Thyroid gland (tissue), 4 donors: Measurements from ENCODE around the gene EXOSC5. TPM values are rescaled to one million over a fixed set of nuclear protein-coding genes. Genes with fewer than 3 reads are reported as not detected.

Experiments
- DNase-seq, 2 donors: peaks; one replicate each; pipeline ENCODE4 v3.0.0-alpha.2; 2019
- H3K27ac ChIP-seq, 3 donors: fragments of 200-600 bp; sonication (generic); 1 replicate in 2 of 3; 2 replicates in 1 of 3; pipeline ENCODE4 v1.5.1; 2016 to 2019; ENCODE audit warnings: mild to moderate bottlenecking in 1 of 3, moderate library complexity in 1 of 3
- H3K27me3 ChIP-seq: fragments of 200-600 bp; sonication (generic); one replicate; pipeline ENCODE4 v1.5.1; 2019
- H3K36me3 ChIP-seq, 2 donors: fragments of 200-600 bp; sonication (generic); one replicate each; pipeline ENCODE4 v1.5.1; 2016 to 2019
- H3K4me1 ChIP-seq, 2 donors: fragments of 200-600 bp; sonication (generic); one replicate each; pipeline ENCODE4 v1.5.1; 2017 to 2019
- H3K4me3 ChIP-seq, 3 donors: fragments of 200-600 bp; sonication (generic); replicated peaks in 1 of 3; 1 replicate in 2 of 3; 2 replicates in 1 of 3; pipeline ENCODE4 v1.5.1; 2016; ENCODE audit warnings: mild to moderate bottlenecking in 1 of 3
- H3K9me3 ChIP-seq: fragments of 200-600 bp; sonication (generic); one replicate; pipeline ENCODE4 v1.5.1; 2017
- POLR2A ChIP-seq, 2 donors: fragments of 450-650 bp; IDR thresholded peaks; one replicate each; pipeline ENCODE4 v1.6.1; 2017; ENCODE audit warnings: antibody characterized with exemption in 2 of 2, mild to moderate bottlenecking in 2 of 2, moderate library complexity in 1 of 2
- WGBS, 2 donors: methylation state at CpG; one replicate each; pipeline ENCODE4 v1.1.5; 2017; 5-methylcytosine and 5-hydroxymethylcytosine counted together
- intact Hi-C: fragments of 100-400 bp; cut with DNase I; formaldehyde crosslinking; loops from one replicate; pipeline ENCODE4 v1.15.1; 2023
- total RNA-seq, 4 donors: library from RNA; depleted of rRNA; stranded (reverse); fragments of >200 nt; gene quantifications; one replicate each; pipeline ENCODE4 v1.2.3, GENCODE V29; 2016
- TF ChIP-seq, protein P1 (sequence below), 6 experiments: fragments of 200-600 bp in 3 of 6; fragments of 450-650 bp in 3 of 6; sonication (generic) in 3 of 6; IDR thresholded peaks; one replicate each; pipeline ENCODE4 v1.5.1; 2016 to 2019; ENCODE audit warnings: antibody characterized with exemption in 6 of 6, mild to moderate bottlenecking in 2 of 6, inconsistent platforms in 1 of 6, moderate library complexity in 1 of 6

The EXOSC5 gene
- total RNA-seq, 4 donors from 2014 or later = 11.8 to 20.7 (median 14.2) TPM

DNA sequence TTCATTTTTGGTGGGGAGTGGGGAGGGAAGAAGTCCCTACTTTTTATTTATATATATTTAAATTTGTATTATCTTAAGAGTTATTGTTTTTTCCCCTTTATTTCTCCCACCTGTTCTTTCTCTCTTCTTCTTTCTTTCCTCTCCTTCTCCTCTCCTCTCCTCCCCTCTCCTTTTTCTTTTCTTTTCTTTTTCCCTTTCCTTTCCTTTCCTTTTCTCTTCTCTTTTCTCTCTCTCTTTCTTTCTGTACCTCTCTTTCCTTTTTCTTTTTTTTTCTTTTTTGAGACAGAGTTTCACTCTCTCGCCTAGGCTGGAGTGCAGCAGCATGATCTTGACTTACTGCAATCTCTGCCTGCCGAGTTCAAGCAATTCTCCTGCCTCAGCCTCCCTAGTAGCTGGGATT, 2.4 kb upstream of the EXOSC5 start:
- H3K27me3 ChIP-seq = no peaks in the 10 kb centered on the region
- peaks cover 27 to 38% of the 10 kb centered on the region in 2 donors for H3K4me1 ChIP-seq

DNA sequence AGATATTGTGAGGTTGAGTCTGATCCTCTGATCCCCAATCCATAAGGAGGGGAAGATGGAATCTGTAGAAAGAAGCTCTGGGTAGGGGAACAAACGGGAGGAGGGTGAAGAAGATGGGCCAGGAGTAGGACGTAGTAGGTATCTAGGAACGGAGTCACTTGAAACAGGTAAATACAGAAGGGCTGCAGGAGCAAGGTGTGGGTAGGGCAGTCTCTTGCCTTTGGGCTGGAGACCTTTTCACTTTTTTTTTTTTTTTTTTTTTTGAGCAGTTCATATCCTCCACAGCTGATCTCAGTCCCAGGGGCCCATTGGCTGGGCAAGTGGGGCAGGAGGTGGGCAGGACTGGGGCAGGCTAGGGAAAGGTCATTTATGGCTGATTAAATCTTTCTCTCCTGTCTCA, 1.9 kb upstream of the EXOSC5 start:
- peaks cover 27 to 33% of the 10 kb centered on the region in 2 donors for H3K4me1 ChIP-seq
- no peak overlapping the region for H3K4me3 ChIP-seq
- TF ChIP-seq POLR2A (IDR thresholded peaks at IDR 0.05) = no peak
- TF ChIP-seq, protein P1, sequence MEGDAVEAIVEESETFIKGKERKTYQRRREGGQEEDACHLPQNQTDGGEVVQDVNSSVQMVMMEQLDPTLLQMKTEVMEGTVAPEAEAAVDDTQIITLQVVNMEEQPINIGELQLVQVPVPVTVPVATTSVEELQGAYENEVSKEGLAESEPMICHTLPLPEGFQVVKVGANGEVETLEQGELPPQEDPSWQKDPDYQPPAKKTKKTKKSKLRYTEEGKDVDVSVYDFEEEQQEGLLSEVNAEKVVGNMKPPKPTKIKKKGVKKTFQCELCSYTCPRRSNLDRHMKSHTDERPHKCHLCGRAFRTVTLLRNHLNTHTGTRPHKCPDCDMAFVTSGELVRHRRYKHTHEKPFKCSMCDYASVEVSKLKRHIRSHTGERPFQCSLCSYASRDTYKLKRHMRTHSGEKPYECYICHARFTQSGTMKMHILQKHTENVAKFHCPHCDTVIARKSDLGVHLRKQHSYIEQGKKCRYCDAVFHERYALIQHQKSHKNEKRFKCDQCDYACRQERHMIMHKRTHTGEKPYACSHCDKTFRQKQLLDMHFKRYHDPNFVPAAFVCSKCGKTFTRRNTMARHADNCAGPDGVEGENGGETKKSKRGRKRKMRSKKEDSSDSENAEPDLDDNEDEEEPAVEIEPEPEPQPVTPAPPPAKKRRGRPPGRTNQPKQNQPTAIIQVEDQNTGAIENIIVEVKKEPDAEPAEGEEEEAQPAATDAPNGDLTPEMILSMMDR (IDR thresholded peaks at IDR 0.05) = no peak
- no peaks in the 10 kb centered on the region for H3K36me3 ChIP-seq
- intact Hi-C loops = no loop called here
- H3K9me3 ChIP-seq = no peaks in the 10 kb centered on the region
- no peaks in the 10 kb centered on the region for H3K27me3 ChIP-seq
- 83 to 84% methylated on average over 3 of the region's 3 CpGs for WGBS, 2 donors
- no peak for DNase-seq
- no peak overlapping the region for H3K27ac ChIP-seq

More for the DNA sequence above, 2.4 kb upstream of the EXOSC5 start:
- Histone ChIP-seq H3K9me3 (no peaks in the 10 kb centered on the region), H3K4me3 (no peak overlapping the region), H3K36me3 (no peaks in the 10 kb centered on the region), H3K27ac (no peak overlapping the region)
- DNase-seq = no peak
- no peak for TF ChIP-seq POLR2A (IDR thresholded peaks at IDR 0.05)
- TF ChIP-seq, protein P1 (IDR thresholded peaks at IDR 0.05) = no peak
- intact Hi-C loops = no loop called here
- 91 to 93% methylated on average over 2 of the region's 2 CpGs for WGBS, 2 donors

DNA sequence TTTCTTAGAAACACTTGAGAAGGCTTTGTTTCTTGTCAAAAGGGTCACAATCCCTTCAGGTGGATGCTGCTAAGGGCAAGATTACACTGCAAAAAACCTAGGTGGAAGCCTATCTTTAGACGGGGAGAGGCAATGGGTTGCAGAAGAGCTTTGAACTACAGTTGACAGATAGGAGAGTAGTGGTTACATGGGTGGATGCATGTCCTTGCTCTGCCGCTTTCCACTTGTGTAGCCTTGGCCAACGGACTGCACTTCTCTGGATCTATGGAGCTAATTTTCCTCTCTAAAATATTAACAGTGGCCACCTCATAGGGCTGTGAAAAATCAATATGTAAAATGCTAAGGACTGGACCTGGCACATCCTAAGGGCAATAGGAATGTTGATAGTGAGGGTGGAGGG, 1.4 kb upstream of the EXOSC5 start:
- H3K27ac ChIP-seq = no peak overlapping the region
- TF ChIP-seq, protein P1 (IDR thresholded peaks at IDR 0.05) = no peak
- no peak for TF ChIP-seq POLR2A (IDR thresholded peaks at IDR 0.05)
- intact Hi-C loops = no loop called here

DNA sequence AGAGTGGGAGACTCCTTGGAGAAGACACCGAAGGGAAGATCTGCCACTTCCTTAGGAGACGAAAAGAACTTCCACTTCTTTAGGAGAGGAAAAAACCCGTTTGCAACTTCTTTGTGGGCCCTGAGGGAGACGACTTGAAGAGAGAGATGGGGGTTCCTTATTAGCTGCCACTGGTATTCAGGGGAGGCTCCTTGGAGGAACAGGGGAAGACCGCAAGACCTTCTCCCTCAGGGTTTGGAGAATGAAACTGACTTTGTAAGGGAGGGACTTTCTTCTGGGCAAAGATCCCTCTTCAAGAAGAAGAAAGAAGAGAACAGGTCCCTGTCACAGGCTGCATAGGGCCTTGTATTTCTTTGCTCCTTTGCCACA, 875 bp upstream of the EXOSC5 start:
- no peak for TF ChIP-seq POLR2A (IDR thresholded peaks at IDR 0.05)
- TF ChIP-seq, protein P1 (IDR thresholded peaks at IDR 0.05) = no peak
- H3K36me3 ChIP-seq = no peaks in the 10 kb centered on the region
- DNase-seq = no peak
- intact Hi-C loops = no loop called here
- H3K27me3 ChIP-seq = no peaks in the 10 kb centered on the region
- WGBS, 2 donors = 0% methylated on average over 5 of the region's 5 CpGs
- peaks cover 21 to 23% of the 10 kb centered on the region in 2 donors for H3K4me1 ChIP-seq
- H3K27ac ChIP-seq = peak overlapping the region; percentile 82 to 90 (median 88)
- H3K4me3 ChIP-seq = peak overlapping the region; percentile 49 to 88 (median 64)
- H3K9me3 ChIP-seq = no peaks in the 10 kb centered on the region

More for the DNA sequence above, 1.4 kb upstream of the EXOSC5 start:
- peak overlapping the region in 2 of 3 donors; percentile 64 to 88 for H3K4me3 ChIP-seq
- 25 to 34% methylated on average over 3 of the region's 3 CpGs for WGBS, 2 donors
- no peaks in the 10 kb centered on the region for H3K36me3 ChIP-seq
- H3K4me1 ChIP-seq = peaks cover 26 to 28% of the 10 kb centered on the region in 2 donors
- no peaks in the 10 kb centered on the region for H3K9me3 ChIP-seq
- no peaks in the 10 kb centered on the region for H3K27me3 ChIP-seq
- no peak for DNase-seq

DNA sequence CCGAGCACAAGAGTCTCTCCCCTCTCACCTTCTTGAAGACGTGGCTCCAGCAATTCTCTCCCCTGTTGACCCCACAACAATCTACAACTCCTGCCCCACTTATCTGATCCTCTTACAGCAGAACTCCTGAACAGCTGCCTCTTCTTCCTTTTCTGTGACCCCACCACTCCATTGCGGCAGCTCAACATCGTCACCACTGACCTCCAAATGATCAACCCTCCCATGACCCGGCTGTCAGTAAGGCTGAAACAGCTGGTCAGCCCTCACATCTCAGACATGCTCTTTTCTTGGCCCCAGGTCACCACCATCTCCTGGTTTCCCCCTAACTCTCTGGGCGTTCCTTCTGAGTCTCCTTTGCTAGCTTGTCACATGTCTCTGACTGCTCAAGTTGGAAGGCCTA, 1.8 kb downstream of the EXOSC5 start:
- H3K36me3 ChIP-seq = peaks cover 0 to 8% of the 10 kb centered on the region in 2 donors
- WGBS, 2 donors = 75 to 85% methylated on average over 6 of the region's 6 CpGs
- H3K9me3 ChIP-seq = no peaks in the 10 kb centered on the region
- TF ChIP-seq, protein P1 (IDR thresholded peaks at IDR 0.05) = no peak
- no peak for TF ChIP-seq POLR2A (IDR thresholded peaks at IDR 0.05)
- H3K27me3 ChIP-seq = no peaks in the 10 kb centered on the region
- DNase-seq = no peak
- no peak overlapping the region for H3K27ac ChIP-seq
- intact Hi-C loops = no loop called here
- peaks cover 14 to 18% of the 10 kb centered on the region in 2 donors for H3K4me1 ChIP-seq
- no peak overlapping the region for H3K4me3 ChIP-seq
